HG02840 (cell line): ENCODE measurements around the gene MS4A2.
"Not testable (repeated sequence)": the region's sequence is repeated elsewhere in the genome, so short reads cannot be mapped to it uniquely, and the experiment has no call there.

Source experiments
- ATAC-seq: cut with Tn5 transposase; IDR thresholded peaks from one replicate; pipeline ENCODE4 v1.9.1; 2021; ENCODE audit warnings: mild to moderate bottlenecking, moderate library complexity, moderate number of reproducible peaks; ENCODE audit not compliant: unreplicated experiment, low FRiP score

Gene MS4A2

DNA sequence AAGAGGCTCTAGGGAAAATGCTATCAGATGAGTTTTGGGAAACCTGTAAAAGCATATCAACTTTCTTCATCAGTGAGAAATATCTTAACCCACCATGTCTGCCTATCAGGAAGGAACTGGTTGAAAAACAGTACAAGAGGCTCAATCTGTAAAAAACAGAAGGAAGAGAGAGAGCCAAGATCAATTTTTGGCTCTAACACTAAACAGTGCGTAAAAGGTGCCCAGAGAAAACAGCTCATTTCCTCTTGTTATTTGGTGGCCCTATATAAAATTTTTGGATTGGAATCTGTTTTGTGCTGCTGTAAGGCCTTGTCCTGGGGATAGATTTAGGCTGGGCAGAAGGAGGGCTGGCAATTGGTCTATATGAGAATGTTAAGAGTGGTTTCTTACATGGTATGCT, 12.1 kb downstream of the MS4A2 start:
- ATAC-seq, result no peak

DNA sequence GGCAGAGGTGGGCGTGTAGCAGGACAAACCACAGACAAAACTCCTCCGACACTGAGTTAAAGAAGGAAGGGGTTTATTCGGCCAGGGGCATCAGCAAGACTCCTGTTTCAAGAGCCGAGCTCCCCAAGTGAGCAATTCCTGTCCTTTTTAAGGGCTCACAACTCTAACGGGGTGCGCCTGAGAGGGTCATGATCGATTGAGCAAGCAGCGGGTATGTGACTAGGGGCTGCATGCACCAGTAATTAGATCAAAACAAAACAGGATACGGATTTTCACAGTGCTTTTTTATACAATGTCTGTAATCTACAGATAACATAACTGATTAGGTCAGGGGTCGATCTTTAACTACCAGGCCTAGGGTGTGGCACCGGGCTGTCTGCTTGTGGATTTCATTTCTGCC, 12.9 kb downstream of the MS4A2 start:
- ATAC-seq, result not testable (repeated sequence)

GRCh38 chr11:60104471-60105115, 16.1 kb downstream of the MS4A2 start:
- not testable (repeated sequence) for ATAC-seq

GRCh38 chr11:60108631-60109030, 20.2 kb downstream of the MS4A2 start:
- not testable (repeated sequence) for ATAC-seq

DNA sequence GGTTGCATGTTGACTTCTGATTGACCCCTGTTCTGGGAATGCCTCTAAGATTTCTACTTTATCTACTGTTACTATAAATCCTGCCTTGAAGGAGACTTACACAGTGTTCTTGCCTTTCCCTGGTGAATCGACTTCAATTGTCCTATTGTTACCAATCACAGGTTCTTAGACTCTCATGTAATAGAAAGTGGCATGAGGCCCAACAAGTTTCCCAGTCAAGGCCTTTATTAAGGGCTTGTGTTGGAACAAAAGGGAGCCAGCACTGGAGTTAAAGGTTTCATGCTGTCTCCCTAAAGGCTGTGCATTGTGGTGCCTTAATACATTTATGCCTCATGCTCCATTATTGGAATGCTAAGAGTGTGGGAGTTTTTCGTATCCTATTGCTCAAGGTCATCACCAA, 23.3 kb downstream of the MS4A2 start:
- ATAC-seq, result no peak

DNA sequence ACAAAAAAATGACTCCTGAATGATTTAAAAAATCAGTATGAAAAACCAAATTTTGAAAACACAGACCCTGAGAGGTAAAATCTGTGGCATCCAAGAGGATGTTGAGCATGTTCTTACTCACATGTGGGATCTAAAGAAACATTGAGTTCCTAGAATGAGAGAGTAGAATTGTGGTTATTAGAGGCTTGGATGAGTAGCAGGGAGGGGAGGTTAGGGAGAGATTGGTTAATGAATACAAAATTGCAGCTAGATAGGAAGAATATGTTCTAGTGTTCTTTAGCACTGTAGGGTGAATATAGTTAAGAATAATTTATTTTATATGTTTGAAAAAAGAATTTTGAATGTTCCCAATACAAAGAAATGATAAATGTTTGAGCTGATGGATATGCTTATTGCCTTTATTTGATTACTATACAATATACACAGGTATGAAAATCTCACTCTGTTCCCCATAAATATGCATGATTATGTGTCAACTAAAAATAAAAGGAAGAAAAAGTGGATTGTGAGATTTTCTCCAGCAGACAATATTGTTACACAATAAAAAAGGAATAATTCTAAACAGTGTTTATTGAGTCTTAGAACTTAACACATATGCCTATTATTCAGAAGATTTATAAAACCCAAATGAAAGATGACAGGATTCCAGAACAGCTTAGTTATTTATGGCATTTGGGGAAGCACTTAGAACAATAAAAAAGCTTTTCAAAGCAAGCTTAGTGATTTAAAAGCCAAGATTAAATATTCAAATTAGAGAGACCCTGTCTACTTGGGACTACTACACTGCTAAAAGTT, 28.7 kb downstream of the MS4A2 start:
- ATAC-seq, result no peak

DNA sequence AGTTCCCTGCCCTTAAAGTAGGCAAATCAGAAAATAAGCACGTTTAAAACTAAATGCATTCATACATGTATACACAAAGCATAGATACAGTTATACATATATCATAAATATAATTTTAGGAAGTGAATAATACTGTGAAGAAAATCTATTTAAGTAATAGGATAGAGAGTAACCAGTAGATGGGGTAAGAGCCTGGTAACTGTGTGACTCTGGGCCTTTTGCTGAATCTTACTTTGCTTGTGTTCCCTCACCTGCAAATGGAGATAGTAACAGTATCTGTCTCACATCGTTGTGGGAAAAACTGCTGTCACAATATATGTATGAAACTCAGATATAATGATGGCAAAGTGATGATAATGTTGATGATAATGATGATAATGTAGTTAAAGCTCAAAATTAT, 29.9 kb downstream of the MS4A2 start:
- ATAC-seq, result no peak

DNA sequence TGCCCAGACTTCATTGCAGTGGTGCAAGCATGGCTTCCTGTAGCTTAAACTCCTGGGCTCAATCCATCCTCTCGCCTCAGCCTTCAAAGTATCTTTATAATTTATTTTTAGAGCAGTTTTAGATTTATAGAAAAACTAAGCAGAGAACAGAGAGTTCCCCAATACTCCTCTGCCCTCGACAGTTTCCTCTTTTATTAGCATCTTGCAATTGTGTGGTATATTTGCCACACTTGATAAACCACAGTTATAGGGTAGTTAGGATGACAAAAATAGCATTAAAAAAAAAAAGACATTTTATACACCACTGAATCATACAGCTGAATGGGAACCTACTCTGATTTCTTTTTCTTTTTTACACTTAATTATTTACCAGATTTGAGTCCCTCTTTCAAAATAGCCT, 31.2 kb downstream of the MS4A2 start:
- ATAC-seq, result no peak

GRCh38 chr11:60121264-60121663, 32.8 kb downstream of the MS4A2 start:
- ATAC-seq, result no peak

- ATAC-seq, result no peak
These were observed 34.1 kb downstream of the MS4A2 start for GRCh38 chr11:60122414-60123036.

DNA sequence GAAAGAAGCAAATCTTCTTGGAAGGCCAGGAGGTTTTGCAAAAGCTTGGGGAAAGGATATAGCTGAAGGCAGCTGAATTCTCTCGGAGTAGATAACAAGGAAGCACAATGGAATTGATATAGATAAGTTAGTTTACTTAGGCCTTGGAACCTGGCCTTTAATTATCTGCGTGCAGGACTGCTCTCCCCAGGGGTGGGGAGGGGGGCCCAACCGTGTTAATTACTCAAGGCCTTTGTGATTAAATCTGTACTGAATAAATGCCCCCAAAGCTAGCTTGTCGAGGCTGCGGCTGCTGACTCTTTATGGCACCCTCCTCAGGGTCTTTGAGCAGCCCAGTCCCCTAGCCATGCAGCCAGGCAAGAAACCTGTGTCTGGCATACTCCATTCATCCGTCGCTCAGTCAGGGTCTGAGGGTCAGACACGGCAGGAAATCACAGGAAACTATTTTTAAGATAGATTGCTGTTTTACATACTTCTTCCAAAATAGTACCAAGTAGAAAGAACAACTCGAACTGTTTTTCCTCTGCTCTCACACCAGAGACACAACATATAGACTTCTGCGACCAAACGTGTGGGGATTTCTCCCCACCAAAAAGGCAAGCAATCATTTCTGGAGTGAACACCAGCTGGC, 36.5 kb downstream of the MS4A2 start:
- no peak for ATAC-seq

DNA sequence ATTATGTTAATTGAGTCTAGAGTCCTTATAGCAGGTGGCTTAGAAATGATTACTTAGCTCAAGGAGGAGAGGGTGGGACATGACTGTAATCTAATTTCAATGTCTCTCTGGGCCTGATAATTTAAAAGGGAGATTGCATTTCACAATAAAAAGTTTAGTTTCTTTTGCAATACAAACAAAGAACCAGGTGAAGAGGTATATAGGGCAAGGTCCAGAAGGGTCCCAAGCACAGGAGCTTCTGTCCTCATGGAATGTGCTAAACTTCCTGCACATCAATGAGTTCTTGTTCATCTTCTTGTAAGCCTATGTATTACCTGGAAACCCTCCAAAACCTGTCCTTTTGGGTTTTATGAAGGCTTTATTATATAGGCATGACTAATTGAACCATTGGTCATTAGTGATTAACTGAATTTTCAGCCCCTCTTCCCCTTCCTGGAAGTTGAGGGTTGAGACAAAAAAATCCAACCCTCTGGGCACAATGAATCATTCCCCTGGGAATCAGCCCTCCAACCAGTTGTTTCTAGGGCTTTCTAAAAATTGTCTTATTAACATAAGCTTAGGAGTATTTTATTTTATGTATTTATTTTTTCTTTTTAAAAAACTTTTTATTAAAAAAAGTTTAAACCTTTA, 37.6 kb downstream of the MS4A2 start:
- ATAC-seq, result no peak

- no peak for ATAC-seq
These were observed 38.9 kb downstream of the MS4A2 start for GRCh38 chr11:60127311-60127811.

GRCh38 chr11:60128376-60128775, 39.9 kb downstream of the MS4A2 start:
- no peak for ATAC-seq

DNA sequence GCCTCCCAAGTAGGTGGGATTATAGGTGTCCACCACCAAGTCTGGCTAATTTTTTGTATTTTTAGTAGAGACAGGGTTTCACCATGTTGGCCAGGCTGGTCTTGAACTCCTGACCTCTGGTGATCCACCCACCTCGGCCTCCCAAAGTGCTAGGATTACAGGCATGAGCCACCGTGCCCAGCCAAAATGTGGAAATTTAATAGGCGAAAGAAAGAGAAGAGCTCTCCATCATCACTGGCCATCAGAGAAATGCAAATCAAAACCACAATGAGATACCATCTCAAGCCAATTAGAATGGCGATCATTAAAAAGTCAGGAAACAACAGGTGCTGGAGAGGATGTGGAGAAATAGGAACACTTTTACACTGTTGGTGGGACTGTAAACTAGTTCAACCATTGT, 40.4 kb downstream of the MS4A2 start:
- not testable (repeated sequence) for ATAC-seq

- no peak for ATAC-seq
These were observed 41.4 kb downstream of the MS4A2 start for GRCh38 chr11:60129853-60130252.

DNA sequence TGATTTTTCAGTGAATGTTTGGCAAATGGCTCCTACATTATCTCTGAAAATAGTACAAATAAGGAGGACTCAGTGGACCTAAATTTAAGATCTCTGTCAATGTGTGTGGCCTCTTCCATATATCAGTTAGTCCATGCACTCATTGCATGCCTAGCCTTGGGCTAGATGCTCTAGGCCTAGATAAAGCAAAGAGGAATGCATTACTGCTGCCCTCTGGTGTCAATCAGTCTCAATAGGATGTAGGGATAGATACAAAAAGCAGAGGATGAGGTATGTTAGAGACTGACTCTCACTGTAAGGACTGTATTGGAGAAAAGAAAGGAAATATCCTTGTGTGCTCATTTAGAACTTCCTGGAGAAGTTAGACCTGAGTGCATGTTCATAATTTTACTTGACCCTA, 42.0 kb downstream of the MS4A2 start:
- no peak for ATAC-seq

GRCh38 chr11:60131912-60132311, 43.4 kb downstream of the MS4A2 start:
- ATAC-seq, result no peak

- no peak for ATAC-seq
These were observed 45.5 kb downstream of the MS4A2 start for GRCh38 chr11:60133917-60134316.

- ATAC-seq, result no peak
These were observed 55.3 kb downstream of the MS4A2 start for GRCh38 chr11:60143768-60144167.

GRCh38 chr11:60145677-60146076, 57.2 kb downstream of the MS4A2 start:
- ATAC-seq, result no peak
